Activated naive CD8-positive, alpha-beta T cell (primary cell): ENCODE data around the gene JMJD1C.

Experiments
- H3K27ac Mint-ChIP-seq: one replicate; pipeline ENCODE4 v1.8.0; 2021; ENCODE audit warnings: mixed read lengths
- H3K27me3 Mint-ChIP-seq: one replicate; pipeline ENCODE4 v1.8.0; 2021; ENCODE audit warnings: mixed read lengths
- H3K36me3 Mint-ChIP-seq: one replicate; pipeline ENCODE4 v1.8.0; 2021; ENCODE audit warnings: mixed read lengths
- H3K4me1 Mint-ChIP-seq: one replicate; pipeline ENCODE4 v1.8.0; 2021; ENCODE audit warnings: low read depth, mixed read lengths
- H3K4me3 Mint-ChIP-seq: one replicate; pipeline ENCODE4 v1.8.0; 2021; ENCODE audit warnings: mild to moderate bottlenecking, mixed read lengths
- H3K9me3 Mint-ChIP-seq: one replicate; pipeline ENCODE4 v1.8.0; 2021; ENCODE audit warnings: low read depth, mixed read lengths

The JMJD1C gene

GRCh38 chr10:63491588-63492316 lies 26.0 kb upstream of the JMJD1C start:
- no peak overlapping the region for H3K4me3 Mint-ChIP-seq
- H3K9me3 Mint-ChIP-seq = no peaks in the 10 kb centered on the region
- H3K4me1 Mint-ChIP-seq = peaks cover 18% of the 10 kb centered on the region
- peaks cover 5% of the 10 kb centered on the region for H3K36me3 Mint-ChIP-seq
- no peaks in the 10 kb centered on the region for H3K27me3 Mint-ChIP-seq
- H3K27ac Mint-ChIP-seq = no peak overlapping the region

- no peaks in the 10 kb centered on the region for H3K9me3 Mint-ChIP-seq
- H3K36me3 Mint-ChIP-seq = no peaks in the 10 kb centered on the region
- H3K27me3 Mint-ChIP-seq = no peaks in the 10 kb centered on the region
- H3K27ac Mint-ChIP-seq = no peak overlapping the region
- H3K4me3 Mint-ChIP-seq = no peak overlapping the region
- H3K4me1 Mint-ChIP-seq = peaks cover 15% of the 10 kb centered on the region
These were observed 24.1 kb upstream of the JMJD1C start for GRCh38 chr10:63489838-63490237.

GRCh38 chr10:63487990-63488389 lies 22.2 kb upstream of the JMJD1C start:
- no peaks in the 10 kb centered on the region for H3K9me3 Mint-ChIP-seq
- H3K4me1 Mint-ChIP-seq = peaks cover 18% of the 10 kb centered on the region
- H3K27ac Mint-ChIP-seq = no peak overlapping the region
- H3K4me3 Mint-ChIP-seq = no peak overlapping the region
- H3K36me3 Mint-ChIP-seq = no peaks in the 10 kb centered on the region
- H3K27me3 Mint-ChIP-seq = no peaks in the 10 kb centered on the region

GRCh38 chr10:63483983-63484382 lies 18.2 kb upstream of the JMJD1C start:
- no peak overlapping the region for H3K4me3 Mint-ChIP-seq
- no peaks in the 10 kb centered on the region for H3K27me3 Mint-ChIP-seq
- H3K36me3 Mint-ChIP-seq = no peaks in the 10 kb centered on the region
- peaks cover 20% of the 10 kb centered on the region for H3K4me1 Mint-ChIP-seq
- no peak overlapping the region for H3K27ac Mint-ChIP-seq
- H3K9me3 Mint-ChIP-seq = no peaks in the 10 kb centered on the region

- Mint-ChIP-seq H3K4me3 (no peak overlapping the region), H3K27me3 (no peaks in the 10 kb centered on the region), H3K9me3 (no peaks in the 10 kb centered on the region), H3K36me3 (peaks cover 3% of the 10 kb centered on the region), H3K4me1 (peaks cover 29% of the 10 kb centered on the region), H3K27ac (no peak overlapping the region)
These were observed 16.1 kb upstream of the JMJD1C start for GRCh38 chr10:63481815-63482421.

- Mint-ChIP-seq H3K4me3 (no peak overlapping the region), H3K9me3 (no peaks in the 10 kb centered on the region), H3K36me3 (peaks cover 3% of the 10 kb centered on the region), H3K4me1 (peaks cover 31% of the 10 kb centered on the region), H3K27me3 (no peaks in the 10 kb centered on the region), H3K27ac (no peak overlapping the region)
These were observed 14.5 kb upstream of the JMJD1C start for GRCh38 chr10:63480237-63480636.

- Mint-ChIP-seq H3K9me3 (no peaks in the 10 kb centered on the region), H3K36me3 (peaks cover 3% of the 10 kb centered on the region), H3K4me3 (no peak overlapping the region), H3K27me3 (no peaks in the 10 kb centered on the region), H3K27ac (no peak overlapping the region), H3K4me1 (peaks cover 32% of the 10 kb centered on the region)
These were observed 12.8 kb upstream of the JMJD1C start for GRCh38 chr10:63478564-63478963.

- H3K27ac Mint-ChIP-seq = no peak overlapping the region
- H3K27me3 Mint-ChIP-seq = no peaks in the 10 kb centered on the region
- peaks cover 30% of the 10 kb centered on the region for H3K4me1 Mint-ChIP-seq
- peaks cover 3% of the 10 kb centered on the region for H3K36me3 Mint-ChIP-seq
- no peak overlapping the region for H3K4me3 Mint-ChIP-seq
- H3K9me3 Mint-ChIP-seq = no peaks in the 10 kb centered on the region
These were observed 12.2 kb upstream of the JMJD1C start for GRCh38 chr10:63477927-63478326.

GRCh38 chr10:63474488-63474887 lies 8.7 kb upstream of the JMJD1C start:
- Mint-ChIP-seq H3K4me3 (no peak overlapping the region), H3K36me3 (peaks cover 3% of the 10 kb centered on the region)

GRCh38 chr10:63470928-63471327 lies 5.2 kb upstream of the JMJD1C start:
- Mint-ChIP-seq H3K4me3 (no peak overlapping the region), H3K4me1 (peaks cover 18% of the 10 kb centered on the region), H3K27ac (no peak overlapping the region), H3K27me3 (no peaks in the 10 kb centered on the region), H3K36me3 (no peaks in the 10 kb centered on the region), H3K9me3 (no peaks in the 10 kb centered on the region)

More at GRCh38 chr10:63474488-63474887, 8.7 kb upstream of the JMJD1C start:
- no peaks in the 10 kb centered on the region for H3K9me3 Mint-ChIP-seq
- no peaks in the 10 kb centered on the region for H3K27me3 Mint-ChIP-seq
- H3K4me1 Mint-ChIP-seq = peaks cover 24% of the 10 kb centered on the region
- H3K27ac Mint-ChIP-seq = no peak overlapping the region

- no peak overlapping the region for H3K27ac Mint-ChIP-seq
- no peaks in the 10 kb centered on the region for H3K27me3 Mint-ChIP-seq
- no peaks in the 10 kb centered on the region for H3K36me3 Mint-ChIP-seq
- H3K4me3 Mint-ChIP-seq = no peak overlapping the region
- peaks cover 20% of the 10 kb centered on the region for H3K4me1 Mint-ChIP-seq
- no peaks in the 10 kb centered on the region for H3K9me3 Mint-ChIP-seq
These were observed 3.2 kb upstream of the JMJD1C start for GRCh38 chr10:63468947-63469346.

- H3K9me3 Mint-ChIP-seq = no peaks in the 10 kb centered on the region
- H3K4me3 Mint-ChIP-seq = peak overlapping the region; percentile 4
- H3K4me1 Mint-ChIP-seq = peaks cover 24% of the 10 kb centered on the region
- H3K27me3 Mint-ChIP-seq = no peaks in the 10 kb centered on the region
- no peaks in the 10 kb centered on the region for H3K36me3 Mint-ChIP-seq
- H3K27ac Mint-ChIP-seq = no peak overlapping the region
These were observed 2.1 kb upstream of the JMJD1C start for GRCh38 chr10:63467841-63468240.

GRCh38 chr10:63466144-63466935 lies 563 bp upstream of the JMJD1C start:
- Mint-ChIP-seq H3K4me3 (peak overlapping the region; percentile 93), H3K9me3 (no peaks in the 10 kb centered on the region), H3K27me3 (no peaks in the 10 kb centered on the region), H3K36me3 (no peaks in the 10 kb centered on the region), H3K27ac (peak overlapping the region; percentile 84), H3K4me1 (peaks cover 26% of the 10 kb centered on the region)

GRCh38 chr10:63464402-63465292 lies 1.1 kb downstream of the JMJD1C start:
- H3K4me3 Mint-ChIP-seq = peak overlapping the region; percentile 94
- H3K36me3 Mint-ChIP-seq = no peaks in the 10 kb centered on the region
- no peaks in the 10 kb centered on the region for H3K27me3 Mint-ChIP-seq
- no peaks in the 10 kb centered on the region for H3K9me3 Mint-ChIP-seq
- peaks cover 29% of the 10 kb centered on the region for H3K4me1 Mint-ChIP-seq
- no peak overlapping the region for H3K27ac Mint-ChIP-seq
